HG03108 (cell line): ENCODE data around the gene KRTAP4-12.
"Not testable (repeated sequence)": the region's sequence is repeated elsewhere in the genome, so short reads cannot be mapped to it uniquely, and the experiment has no call there.

Source experiments
- ATAC-seq: cut with Tn5 transposase; IDR thresholded peaks from one replicate; pipeline ENCODE4 v1.9.1; 2021; ENCODE audit warnings: moderate library complexity; ENCODE audit not compliant: unreplicated experiment

KRTAP4-12 gene

DNA sequence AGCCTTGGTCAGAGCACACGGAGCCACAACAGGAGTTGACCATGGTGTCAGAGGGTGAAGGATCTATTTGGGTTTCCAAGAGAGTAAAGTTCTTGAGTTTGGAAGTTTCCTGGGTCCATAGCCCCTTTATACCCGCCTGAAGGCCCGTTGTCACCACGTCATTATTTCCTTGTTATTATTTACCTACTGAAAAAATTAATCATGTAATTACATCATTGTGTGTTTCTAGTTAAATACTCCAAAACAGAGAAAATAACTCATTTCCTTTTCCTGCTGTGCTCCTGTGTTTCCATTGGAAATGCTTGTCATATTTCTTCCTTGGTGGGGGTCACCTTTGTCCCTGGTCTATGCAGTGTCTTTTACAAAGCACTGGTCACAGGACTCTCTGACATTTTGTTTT is 25.9 kb downstream of the KRTAP4-12 start, which contains the start of gene KRTAP4-8:
Gene KRTAP4-8, minus strand, starts transcription at position 101 of the 400 bp plus-strand sequence. Its CDS starts 58 bp downstream, at position 43.
- ATAC-seq: no peak

DNA sequence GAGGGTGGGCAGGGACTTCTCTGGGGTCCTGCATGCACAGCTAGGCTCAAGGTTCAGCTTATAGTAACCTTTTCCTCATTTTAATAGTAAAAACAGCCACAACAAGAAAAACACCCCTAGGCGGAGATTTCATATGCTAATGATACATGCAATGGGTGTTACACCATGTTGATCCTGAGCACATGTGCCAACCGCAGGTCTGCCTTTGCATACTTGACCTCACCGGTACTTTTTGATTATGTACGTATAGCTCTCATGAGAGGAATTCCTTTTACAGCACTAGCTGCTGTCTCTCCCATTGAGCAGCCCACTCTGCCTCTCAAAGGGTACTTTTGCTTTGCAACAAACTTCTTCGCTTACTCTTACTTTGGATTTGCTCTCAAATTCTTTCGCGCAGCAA is 27.9 kb downstream of the KRTAP4-12 start:
- no peak for ATAC-seq

GRCh38 chr17:41088760-41089352 is 35.1 kb downstream of the KRTAP4-12 start:
- ATAC-seq: not testable (repeated sequence)

DNA sequence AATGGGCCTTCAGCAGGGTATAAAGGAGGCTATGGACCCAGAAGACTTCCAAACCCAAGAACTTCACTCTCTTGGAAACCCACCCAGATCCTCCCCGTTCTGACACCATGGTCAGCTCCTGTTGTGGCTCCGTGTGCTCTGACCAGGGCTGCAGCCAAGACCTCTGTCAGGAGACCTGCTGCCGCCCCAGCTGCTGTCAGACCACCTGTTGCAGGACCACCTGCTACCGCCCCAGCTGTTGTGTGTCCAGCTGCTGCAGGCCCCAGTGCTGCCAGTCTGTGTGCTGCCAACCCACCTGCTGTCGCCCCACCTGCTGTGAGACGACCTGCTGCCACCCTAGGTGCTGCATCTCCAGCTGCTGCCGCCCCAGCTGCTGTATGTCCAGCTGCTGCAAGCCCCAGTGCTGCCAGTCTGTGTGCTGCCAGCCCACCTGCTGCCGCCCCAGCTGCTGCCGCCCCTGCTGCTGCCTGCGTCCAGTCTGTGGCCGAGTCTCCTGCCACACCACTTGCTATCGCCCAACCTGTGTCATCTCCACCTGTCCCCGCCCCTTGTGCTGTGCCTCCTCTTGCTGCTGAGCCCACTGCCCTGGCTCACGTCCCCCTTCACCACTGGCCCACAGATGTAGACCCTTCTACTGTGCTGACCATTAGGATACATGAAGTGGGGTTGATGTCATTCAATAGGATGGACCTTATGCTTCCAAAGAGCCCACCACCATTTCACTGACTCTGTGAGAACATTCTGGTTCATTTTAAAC is 39.7 kb downstream of the KRTAP4-12 start, which contains the start of gene KRTAP4-7:
Gene KRTAP4-7, plus strand, starts transcription at position 51 of the 757 bp plus-strand sequence. Its CDS starts 57 bp downstream, at position 108.
- ATAC-seq: not testable (repeated sequence)

DNA sequence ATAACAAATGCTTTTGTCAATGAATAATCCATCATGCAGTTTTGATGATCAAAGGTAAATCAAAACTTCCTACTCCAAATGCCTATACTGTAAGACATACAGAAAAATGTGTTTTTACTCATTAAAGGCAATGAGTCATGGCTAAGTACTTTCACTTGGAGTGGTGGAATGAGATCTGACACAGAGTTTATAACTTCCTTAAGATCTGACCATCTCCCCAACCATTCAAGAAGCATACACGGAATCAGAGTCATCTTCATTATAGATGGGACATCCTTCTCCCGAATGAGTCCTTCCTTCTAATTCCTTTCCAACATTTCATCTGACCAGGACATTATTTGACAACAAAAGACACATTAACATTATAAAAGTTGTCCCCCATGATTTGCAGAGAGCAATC is 40.6 kb downstream of the KRTAP4-12 start:
- ATAC-seq: not testable (repeated sequence)

DNA sequence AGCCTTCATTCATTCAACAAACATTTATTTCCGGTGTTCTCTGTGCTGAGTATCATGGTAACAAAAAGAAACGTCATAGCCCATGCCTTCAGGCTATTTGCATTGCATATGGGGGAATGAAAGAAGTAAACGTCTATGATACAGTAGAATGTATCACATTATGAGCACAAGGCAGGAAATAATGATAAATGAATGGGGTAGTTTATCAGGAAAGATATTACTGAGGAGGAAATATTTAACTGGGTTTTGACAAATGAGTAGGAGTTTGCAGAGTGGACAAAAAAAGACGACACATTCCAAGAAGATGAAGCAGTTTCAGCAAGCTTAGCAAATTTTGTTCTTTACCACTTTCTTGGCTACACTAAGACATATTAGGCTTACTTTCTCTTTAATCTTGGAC is 41.4 kb downstream of the KRTAP4-12 start:
- no peak for ATAC-seq

GRCh38 chr17:41076788-41077187 is 47.2 kb downstream of the KRTAP4-12 start:
- ATAC-seq: no peak

- ATAC-seq: no peak
These were observed 50.3 kb downstream of the KRTAP4-12 start for GRCh38 chr17:41073676-41074075.
